Caco-2 (cell line): ENCODE measurements around the gene WNT7A. TPM values are rescaled to one million over a fixed set of nuclear protein-coding genes. Genes with fewer than 3 reads are reported as not detected.

Experiments used
- BruUV-seq: library from RNA; stranded (reverse); fragments of 400-500 nt; replicated peaks from 2 replicates; lab custom pipeline; 2021; lab: Mats Ljungman, UMichigan
- CTCF ChIA-PET: fragments of 300-600 bp; sonication (Branson Sonifier 250); formaldehyde crosslinking; loops from one replicate; lab custom pipeline; 2022; ENCODE audit warnings: antibody characterized with exemption; lab: Charles Lee
- POLR2A ChIA-PET: fragments of 300-600 bp; sonication (Branson Sonifier 250); formaldehyde crosslinking; loops from one replicate; lab custom pipeline; 2022; ENCODE audit warnings: antibody characterized with exemption; lab: Charles Lee
- DNase-seq, 2 experiments: peaks; one replicate each; pipeline versions ENCODE4 v3.0.0 to v3.0.0-alpha.2; 2020 to 2022
- H3K27me3 ChIP-seq: replicated peaks from 2 replicates; pipeline ENCODE4 v1.6.0; 2011; ENCODE audit warnings: low read length; ENCODE audit not compliant: control insufficient read depth, insufficient read depth
- H3K36me3 ChIP-seq: 2 replicates; pipeline ENCODE4 v1.5.1; 2011; ENCODE audit warnings: low read length; ENCODE audit not compliant: control insufficient read depth, insufficient read depth
- H3K4me1 ChIP-seq: fragments of 250-450 bp; sonication (Bioruptor Pico); 2 replicates; pipeline ENCODE4 v1.5.1; 2020; ENCODE audit warnings: mild to moderate bottlenecking
- H3K4me3 ChIP-seq: 2 replicates; pipeline ENCODE4 v1.5.1; 2011; ENCODE audit warnings: low read depth, mild to moderate bottlenecking, control low read depth, low read length
- H3K9me3 ChIP-seq: fragments of 250-450 bp; sonication (Bioruptor Pico); 2 replicates; pipeline ENCODE4 v1.5.1; 2020; ENCODE audit warnings: mild to moderate bottlenecking, moderate library complexity
- H3K27ac Mint-ChIP-seq: one replicate; pipeline ENCODE4 v1.8.0; 2022; ENCODE audit warnings: mixed read lengths; ENCODE audit not compliant: unreplicated experiment
- H3K27me3 Mint-ChIP-seq: one replicate; pipeline ENCODE4 v1.8.0; 2022; ENCODE audit warnings: mixed read lengths; ENCODE audit not compliant: insufficient read depth, unreplicated experiment
- H3K36me3 Mint-ChIP-seq: one replicate; pipeline ENCODE4 v1.8.0; 2022; ENCODE audit warnings: mild to moderate bottlenecking, mixed read lengths; ENCODE audit not compliant: insufficient read depth, unreplicated experiment
- H3K4me1 Mint-ChIP-seq: one replicate; pipeline ENCODE4 v1.8.0; 2022; ENCODE audit warnings: low read depth, mixed read lengths; ENCODE audit not compliant: unreplicated experiment
- H3K4me3 Mint-ChIP-seq: one replicate; pipeline ENCODE4 v1.8.0; 2022; ENCODE audit warnings: mild to moderate bottlenecking, moderate library complexity, mixed read lengths; ENCODE audit not compliant: unreplicated experiment
- H3K9me3 Mint-ChIP-seq: one replicate; pipeline ENCODE4 v1.8.0; 2022; ENCODE audit warnings: mixed read lengths; ENCODE audit not compliant: unreplicated experiment
- CTCF ChIP-seq, 2 experiments: fragments of 200-600 bp in 1 of 2; IDR thresholded peaks; 1 replicate in 1 of 2; 2 replicates in 1 of 2; pipeline versions ENCODE4 v1.5.1 to v1.8.0; 2011 to 2022; ENCODE audit warnings: antibody characterized with exemption in 1 of 2, control low read depth in 1 of 2, inconsistent platforms in 1 of 2, low read depth in 1 of 2, low read length in 1 of 2, mild to moderate bottlenecking in 1 of 2, moderate library complexity in 1 of 2; ENCODE audit not compliant: insufficient read depth in 1 of 2, severe bottlenecking in 1 of 2, unreplicated experiment in 1 of 2
- intact Hi-C: fragments of 100-400 bp; cut with micrococcal nuclease; formaldehyde crosslinking; loops from one replicate; pipeline ENCODE4 v1.10.0; 2022; ENCODE audit not compliant: unreplicated experiment
- total RNA-seq: library from RNA; stranded (reverse); gene quantifications from 2 replicates; pipeline ENCODE4 v1.2.3, GENCODE V29; 2022

WNT7A gene
- total RNA-seq, 1 experiment from 2014 or later, result 1.1 TPM

- H3K4me1 Mint-ChIP-seq, result peaks cover 18% of the 10 kb centered on the region
- no peak overlapping the region for H3K4me3 Mint-ChIP-seq
- H3K36me3 ChIP-seq, result no peaks in the 10 kb centered on the region
- peak; percentile 86 to 93 for DNase-seq
- no peaks in the 10 kb centered on the region for H3K36me3 Mint-ChIP-seq
- ChIA-PET CTCF (interaction anchor here (0.6 to 1.2 kb wide), 3 partner anchors 35 to 193 kb away, joined by 3 to 6 read pairs (median 5); no protein-coding TSS in a partner anchor), POLR2A (interaction anchor here (1.0 kb wide), 1 partner anchor 274 kb away, joined by 5 read pairs; the partner anchor contains the start of genes CHCHD4 and TMEM43)
- intact Hi-C loops, result loop anchor here (1.0 kb wide), 1 partner anchor 30 kb away; the partner anchor contains the start of gene WNT7A
- H3K9me3 Mint-ChIP-seq, result no peaks in the 10 kb centered on the region
- BruUV-seq, result no TSS peak
- H3K27me3 ChIP-seq, result no peaks in the 10 kb centered on the region
- H3K27ac Mint-ChIP-seq, result peak overlapping the region; percentile 63
- no peaks in the 10 kb centered on the region for H3K9me3 ChIP-seq
- H3K27me3 Mint-ChIP-seq, result no peaks in the 10 kb centered on the region
- no peak for TF ChIP-seq CTCF (IDR thresholded peaks at IDR 0.05; ENCODE audit: insufficient read depth in 1 of 2, low read depth in 1 of 2, low read length in 1 of 2, severe bottlenecking in 1 of 2, unreplicated experiment in 1 of 2)
- H3K4me1 ChIP-seq, result peaks cover 40% of the 10 kb centered on the region
- no peak overlapping the region for H3K4me3 ChIP-seq
These were observed 29.5 kb downstream of the WNT7A start for GRCh38 chr3:13850161-13850945.

GRCh38 chr3:13849018-13849417, 30.9 kb downstream of the WNT7A start:
- no peak for TF ChIP-seq CTCF (IDR thresholded peaks at IDR 0.05; ENCODE audit: insufficient read depth in 1 of 2, low read depth in 1 of 2, low read length in 1 of 2, severe bottlenecking in 1 of 2, unreplicated experiment in 1 of 2)
- Mint-ChIP-seq H3K27me3 (no peaks in the 10 kb centered on the region), H3K4me3 (no peak overlapping the region), H3K4me1 (peaks cover 18% of the 10 kb centered on the region), H3K36me3 (no peaks in the 10 kb centered on the region), H3K27ac (no peak overlapping the region), H3K9me3 (no peaks in the 10 kb centered on the region)
- H3K4me1 ChIP-seq, result peaks cover 40% of the 10 kb centered on the region
- ChIA-PET POLR2A (no interaction called here), CTCF (interaction anchor here (1.2 kb wide), 1 partner anchor 36 kb away, joined by 3 read pairs; no protein-coding TSS in a partner anchor)
- no peaks in the 10 kb centered on the region for H3K36me3 ChIP-seq
- no TSS peak for BruUV-seq
- H3K9me3 ChIP-seq, result no peaks in the 10 kb centered on the region
- H3K27me3 ChIP-seq, result no peaks in the 10 kb centered on the region
- no peak for DNase-seq
- intact Hi-C loops, result no loop called here
- H3K4me3 ChIP-seq, result no peak overlapping the region

- no peak for DNase-seq
- Mint-ChIP-seq H3K36me3 (no peaks in the 10 kb centered on the region), H3K27ac (no peak overlapping the region), H3K4me3 (no peak overlapping the region), H3K27me3 (no peaks in the 10 kb centered on the region), H3K4me1 (peaks cover 18% of the 10 kb centered on the region), H3K9me3 (no peaks in the 10 kb centered on the region)
- POLR2A ChIA-PET, result no interaction called here
- intact Hi-C loops, result no loop called here
- no peak for TF ChIP-seq CTCF (IDR thresholded peaks at IDR 0.05; ENCODE audit: insufficient read depth in 1 of 2, low read depth in 1 of 2, low read length in 1 of 2, severe bottlenecking in 1 of 2, unreplicated experiment in 1 of 2)
- H3K9me3 ChIP-seq, result no peaks in the 10 kb centered on the region
- H3K4me1 ChIP-seq, result peaks cover 31% of the 10 kb centered on the region
- CTCF ChIA-PET, result no interaction called here
- H3K4me3 ChIP-seq, result no peak overlapping the region
- no peaks in the 10 kb centered on the region for H3K27me3 ChIP-seq
- H3K36me3 ChIP-seq, result no peaks in the 10 kb centered on the region
- no TSS peak for BruUV-seq
These were observed 32.9 kb downstream of the WNT7A start for GRCh38 chr3:13846716-13847570.
